GM12873 (cell line): ENCODE results near the gene CTSE.

Source experiments
- TF ChIP-seq, protein P1 (sequence below): IDR thresholded peaks from 2 replicates; pipeline ENCODE4 v1.5.1; 2012; ENCODE audit warnings: low read depth, mild to moderate bottlenecking, moderate library complexity, low read length, control low read depth; ENCODE audit not compliant: insufficient read depth; ENCODE audit errors: missing control alignments

CTSE gene

DNA sequence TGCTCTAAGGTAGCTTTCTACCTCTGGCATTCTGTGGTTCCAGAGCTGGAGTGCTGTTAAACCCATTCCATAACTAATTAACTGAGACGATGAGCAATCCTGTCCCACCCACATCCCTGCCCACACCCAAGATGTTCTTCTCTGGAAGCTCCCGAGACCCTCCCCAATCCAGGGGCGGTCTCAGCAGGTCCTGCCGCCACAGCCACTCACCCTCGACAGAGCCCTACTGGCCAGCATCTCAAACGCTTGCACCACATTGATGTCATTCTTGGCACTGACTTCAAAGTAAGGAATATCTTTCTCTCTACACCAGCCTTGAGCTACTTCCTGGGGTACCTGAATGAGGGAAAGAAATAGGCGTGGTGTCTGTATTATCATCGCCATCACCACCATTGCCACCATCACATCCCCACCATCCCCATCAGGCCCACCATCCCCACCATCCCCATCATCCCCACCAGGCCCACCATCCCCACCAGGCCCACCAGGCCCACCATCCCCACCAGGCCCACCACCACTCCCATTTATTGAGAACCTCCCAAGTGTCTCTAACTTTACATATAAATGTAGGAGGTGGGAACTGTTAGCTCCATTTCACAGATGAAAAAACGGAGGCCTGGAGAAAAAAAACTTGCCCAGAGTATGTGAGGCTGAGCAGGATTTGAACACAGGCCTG, 38.2 kb downstream of the CTSE start:
- TF ChIP-seq, protein P1, sequence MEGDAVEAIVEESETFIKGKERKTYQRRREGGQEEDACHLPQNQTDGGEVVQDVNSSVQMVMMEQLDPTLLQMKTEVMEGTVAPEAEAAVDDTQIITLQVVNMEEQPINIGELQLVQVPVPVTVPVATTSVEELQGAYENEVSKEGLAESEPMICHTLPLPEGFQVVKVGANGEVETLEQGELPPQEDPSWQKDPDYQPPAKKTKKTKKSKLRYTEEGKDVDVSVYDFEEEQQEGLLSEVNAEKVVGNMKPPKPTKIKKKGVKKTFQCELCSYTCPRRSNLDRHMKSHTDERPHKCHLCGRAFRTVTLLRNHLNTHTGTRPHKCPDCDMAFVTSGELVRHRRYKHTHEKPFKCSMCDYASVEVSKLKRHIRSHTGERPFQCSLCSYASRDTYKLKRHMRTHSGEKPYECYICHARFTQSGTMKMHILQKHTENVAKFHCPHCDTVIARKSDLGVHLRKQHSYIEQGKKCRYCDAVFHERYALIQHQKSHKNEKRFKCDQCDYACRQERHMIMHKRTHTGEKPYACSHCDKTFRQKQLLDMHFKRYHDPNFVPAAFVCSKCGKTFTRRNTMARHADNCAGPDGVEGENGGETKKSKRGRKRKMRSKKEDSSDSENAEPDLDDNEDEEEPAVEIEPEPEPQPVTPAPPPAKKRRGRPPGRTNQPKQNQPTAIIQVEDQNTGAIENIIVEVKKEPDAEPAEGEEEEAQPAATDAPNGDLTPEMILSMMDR: no peak

DNA sequence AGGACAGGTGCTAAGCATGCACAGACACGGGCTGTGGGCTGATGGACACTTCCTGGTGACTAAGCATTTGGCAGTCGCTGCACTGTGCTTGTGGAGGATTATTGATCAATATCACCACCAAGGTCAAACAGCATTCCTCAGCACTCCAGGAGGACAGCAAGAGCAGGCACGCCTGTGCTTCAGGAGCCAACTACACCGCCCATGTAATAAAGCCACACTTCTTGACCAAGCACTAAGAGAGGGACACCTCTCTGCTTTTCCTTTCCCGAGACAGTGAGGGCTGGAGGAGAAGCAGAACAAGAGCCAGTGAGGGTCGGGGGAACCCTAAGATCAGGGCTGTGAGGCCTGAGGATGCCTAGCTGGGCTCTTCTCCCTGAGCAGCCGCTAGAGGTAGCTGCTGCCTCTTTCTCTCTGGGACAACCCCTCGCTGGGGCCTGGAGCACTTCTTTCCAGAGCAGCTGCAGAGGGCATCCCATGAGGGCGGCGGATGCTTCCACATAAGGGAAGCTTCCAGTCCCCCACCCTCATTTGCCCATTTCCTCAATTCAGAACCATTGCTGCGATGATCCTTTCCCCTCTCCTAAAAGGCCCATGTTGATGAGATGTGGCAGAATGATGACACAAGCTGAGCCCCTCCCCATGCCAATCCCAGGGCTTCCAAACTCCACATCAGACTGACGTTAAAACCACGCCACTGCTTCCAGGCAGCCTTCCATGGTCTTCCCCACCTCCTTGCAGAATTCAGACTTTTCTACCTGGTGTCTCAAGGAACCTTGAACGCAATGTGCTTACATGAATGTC, 39.6 kb downstream of the CTSE start:
- TF ChIP-seq, protein P1: peak; percentile 97

DNA sequence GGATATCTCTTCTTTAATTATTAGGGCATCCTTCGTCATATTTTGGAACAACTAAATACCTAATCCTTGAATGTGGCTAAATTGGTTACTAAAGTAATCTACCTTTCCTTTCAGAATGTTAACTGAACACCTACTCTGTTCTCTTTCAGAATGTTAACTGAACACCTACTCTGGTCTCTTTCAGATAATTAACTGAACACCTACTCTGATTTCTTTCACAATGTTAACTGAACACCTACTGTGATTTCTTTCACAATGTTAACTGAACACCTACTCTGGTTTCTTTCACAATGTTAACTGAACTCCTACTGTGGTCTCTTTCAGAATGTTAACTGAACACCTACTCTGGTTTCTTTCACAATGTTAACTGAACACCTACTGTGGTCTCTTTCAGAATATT, 42.4 kb downstream of the CTSE start:
- TF ChIP-seq, protein P1: no peak

DNA sequence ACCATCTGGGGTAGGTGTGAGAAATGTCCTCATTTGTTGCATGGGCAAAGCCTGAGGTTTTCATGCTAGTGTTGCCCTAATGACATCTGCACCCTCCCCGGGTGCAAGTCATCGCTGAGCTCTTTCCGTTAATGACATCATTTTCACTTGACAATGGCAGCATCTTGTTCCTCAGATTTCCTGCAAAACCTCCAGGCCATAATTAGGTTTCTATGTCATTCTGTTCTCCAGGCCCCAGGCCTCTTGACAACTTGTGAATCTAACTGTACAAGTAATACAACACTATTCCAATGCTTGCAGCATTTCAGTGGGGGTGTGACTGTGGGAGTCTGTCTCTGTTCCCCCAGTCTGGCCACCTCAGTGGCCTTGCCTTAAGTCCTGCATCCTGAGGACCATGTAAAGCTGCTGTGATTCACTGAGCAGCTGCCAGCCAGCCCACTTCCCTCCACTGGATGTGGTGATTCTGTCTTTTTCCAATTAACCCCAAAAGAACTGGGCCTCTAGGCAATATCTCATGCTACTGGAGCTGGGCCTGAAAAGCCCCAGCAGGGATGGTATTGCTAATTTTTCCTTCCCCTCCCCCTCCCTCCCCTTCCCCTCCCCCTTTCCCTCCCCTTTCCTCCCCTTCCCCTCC, 43.3 kb downstream of the CTSE start:
- TF ChIP-seq, protein P1: no peak

DNA sequence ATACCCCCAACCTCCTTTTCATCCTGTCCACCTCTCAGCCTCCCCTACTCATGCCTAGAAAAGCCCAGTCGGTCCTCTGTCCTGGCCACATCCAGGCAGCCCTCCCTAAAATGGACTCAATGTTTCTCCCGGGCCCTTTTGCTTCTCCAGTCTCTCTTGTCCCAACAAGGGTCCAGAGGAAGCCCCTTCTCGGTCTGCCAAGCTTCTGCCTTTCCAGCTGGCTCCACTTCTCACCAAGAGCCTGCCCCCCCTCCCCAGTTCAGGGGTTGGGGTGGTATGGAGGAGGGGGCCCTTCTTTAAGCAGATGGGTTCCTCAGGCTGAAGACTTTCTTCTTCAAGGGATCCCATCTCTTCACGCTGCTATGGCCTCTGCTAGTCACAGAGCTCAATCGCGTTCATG, 44.4 kb downstream of the CTSE start:
- TF ChIP-seq, protein P1: no peak

DNA sequence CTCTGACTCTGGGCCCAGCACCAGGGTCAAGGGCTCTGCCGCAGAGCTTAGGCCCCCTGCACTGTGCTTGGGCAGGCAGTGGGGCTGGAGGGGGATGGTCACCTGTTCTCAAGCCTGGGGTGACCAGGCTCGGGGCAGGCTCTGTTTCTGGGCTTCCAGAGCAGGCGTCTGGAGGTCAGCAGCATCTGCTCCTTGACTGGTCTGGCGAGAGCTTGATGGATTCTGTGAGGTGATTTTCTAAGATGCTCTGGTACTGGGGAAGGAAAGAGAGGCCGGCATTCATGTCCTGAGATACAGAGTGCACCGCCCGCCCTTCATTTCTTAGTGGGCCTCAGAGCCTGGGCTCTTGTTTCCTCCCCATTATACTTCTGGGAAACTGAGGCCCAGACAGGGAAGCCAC, 45.0 kb downstream of the CTSE start:
- TF ChIP-seq, protein P1: no peak

DNA sequence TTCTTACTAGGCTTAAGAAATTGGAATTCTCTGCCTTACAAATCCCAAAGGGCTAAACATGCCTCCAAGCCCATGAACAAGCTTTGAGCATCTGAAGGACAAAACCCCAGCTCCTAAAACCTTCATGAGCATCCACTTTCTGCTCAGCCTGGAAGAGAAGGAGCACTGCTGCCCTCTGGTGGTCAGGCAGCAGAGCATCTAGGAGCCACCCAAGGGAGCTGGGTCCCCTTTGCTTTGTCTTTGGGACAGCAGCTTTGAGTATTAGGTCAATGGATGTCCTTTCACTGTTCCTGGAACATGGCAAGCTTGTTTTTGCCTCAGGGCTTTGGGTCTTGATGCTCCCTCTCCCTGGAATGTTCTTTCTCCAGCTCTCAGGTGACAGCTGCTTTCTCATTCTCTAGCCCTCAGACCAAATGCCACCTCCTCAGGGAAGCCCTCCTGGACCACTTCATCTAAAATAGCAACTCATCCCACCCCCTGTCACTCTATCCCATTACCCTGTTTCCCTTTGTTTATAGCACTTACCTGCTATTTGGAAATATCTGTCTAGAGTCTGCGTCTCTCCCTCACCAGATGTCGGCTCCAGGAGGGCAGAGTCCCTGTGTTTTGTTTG, 46.2 kb downstream of the CTSE start:
- TF ChIP-seq, protein P1: peak; percentile 98
